Stimulated activated CD8-positive, alpha-beta memory T cell treated with anti-CD3 and anti-CD28 coated beads, Interleukin-12 subunit alpha, Interleukin-12 subunit beta, amount 100 ng/mL, for 24 hours (primary cell): ENCODE results near the gene CALD1.

Source experiments
- DNase-seq: peaks from one replicate; pipeline ENCODE4 v3.0.0-alpha.2; 2020; ENCODE audit errors: extremely low read depth

The CALD1 gene

DNA sequence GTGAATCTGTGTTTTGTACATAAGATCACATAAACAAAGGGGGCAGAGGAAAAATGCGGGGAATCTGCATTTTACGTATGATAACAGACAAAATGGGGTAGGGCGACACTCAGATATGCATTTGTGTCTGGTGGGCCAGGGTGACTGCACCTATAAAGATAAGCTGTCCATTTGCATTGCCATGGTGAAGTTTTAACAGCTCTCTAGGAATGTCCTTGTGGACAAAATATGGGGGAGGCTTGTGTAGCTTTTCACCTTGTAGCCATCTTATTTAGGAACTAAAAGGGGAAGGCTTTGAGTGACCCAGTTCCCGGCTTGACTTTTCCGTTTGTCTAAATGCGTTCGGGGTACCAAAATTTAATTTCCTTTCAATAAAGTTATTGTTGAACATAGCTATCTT lies 114.5 kb downstream of the CALD1 start:
- no peak for DNase-seq

DNA sequence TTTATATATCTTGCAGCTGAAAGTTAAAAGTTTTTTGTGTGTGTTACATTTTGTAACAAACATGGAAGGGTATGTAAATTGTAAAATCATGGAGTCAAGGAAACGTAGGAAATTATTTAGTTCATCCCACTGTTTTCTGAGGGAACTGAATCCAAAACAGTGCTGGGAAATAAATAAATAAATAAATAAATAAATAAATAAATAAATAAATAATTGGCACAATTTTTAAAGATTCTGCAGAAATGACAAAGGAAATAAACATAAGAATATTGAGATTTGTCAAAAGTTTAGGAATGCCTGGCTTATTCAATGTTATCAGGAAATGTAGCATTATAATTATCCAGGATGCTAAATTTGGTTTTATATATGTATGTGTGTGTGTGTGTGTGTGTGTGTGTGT lies 115.5 kb downstream of the CALD1 start:
- DNase-seq, result no peak

DNA sequence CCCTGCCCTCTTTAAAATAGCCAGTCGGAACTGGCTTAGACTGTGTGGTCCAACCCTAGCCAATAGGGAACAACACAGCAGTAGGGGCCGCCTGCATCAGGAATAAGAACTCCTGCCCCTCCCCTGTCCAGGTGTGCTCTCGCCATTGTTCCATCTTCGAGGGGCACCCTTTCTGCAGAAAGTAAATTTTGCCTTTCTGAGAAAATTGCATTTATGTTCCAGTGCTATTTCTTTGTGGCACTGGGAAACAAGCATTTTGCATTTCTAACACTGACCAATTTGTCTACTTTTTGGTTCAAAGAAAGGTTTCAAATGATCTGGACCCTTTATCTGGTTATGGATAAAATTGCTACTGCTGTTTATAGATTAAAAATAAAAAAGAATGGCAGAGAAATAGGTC lies 116.6 kb downstream of the CALD1 start:
- no peak for DNase-seq

DNA sequence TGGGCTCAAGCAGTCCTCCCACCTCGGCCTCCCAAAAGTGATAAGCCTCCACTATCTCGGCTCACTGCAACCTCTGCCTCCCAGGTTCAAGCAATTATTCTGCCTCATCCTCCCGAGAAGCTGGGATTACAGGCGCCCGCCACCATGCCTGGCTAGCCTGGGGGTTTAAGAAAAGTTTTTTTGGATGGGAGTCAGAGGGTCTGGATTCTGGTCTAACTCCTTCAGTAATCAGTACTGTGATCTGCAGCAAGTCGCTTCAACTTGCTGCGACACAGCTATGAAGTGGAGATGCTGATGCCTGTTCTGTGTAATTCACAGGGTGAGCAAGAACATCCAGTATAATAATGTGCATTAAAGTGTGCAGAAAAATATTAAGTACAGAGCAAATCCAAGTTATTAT lies 118.5 kb downstream of the CALD1 start:
- no peak for DNase-seq

- DNase-seq, result no peak
Measured at GRCh38 chr7:134899729-134900128, 120.3 kb downstream of the CALD1 start.

DNA sequence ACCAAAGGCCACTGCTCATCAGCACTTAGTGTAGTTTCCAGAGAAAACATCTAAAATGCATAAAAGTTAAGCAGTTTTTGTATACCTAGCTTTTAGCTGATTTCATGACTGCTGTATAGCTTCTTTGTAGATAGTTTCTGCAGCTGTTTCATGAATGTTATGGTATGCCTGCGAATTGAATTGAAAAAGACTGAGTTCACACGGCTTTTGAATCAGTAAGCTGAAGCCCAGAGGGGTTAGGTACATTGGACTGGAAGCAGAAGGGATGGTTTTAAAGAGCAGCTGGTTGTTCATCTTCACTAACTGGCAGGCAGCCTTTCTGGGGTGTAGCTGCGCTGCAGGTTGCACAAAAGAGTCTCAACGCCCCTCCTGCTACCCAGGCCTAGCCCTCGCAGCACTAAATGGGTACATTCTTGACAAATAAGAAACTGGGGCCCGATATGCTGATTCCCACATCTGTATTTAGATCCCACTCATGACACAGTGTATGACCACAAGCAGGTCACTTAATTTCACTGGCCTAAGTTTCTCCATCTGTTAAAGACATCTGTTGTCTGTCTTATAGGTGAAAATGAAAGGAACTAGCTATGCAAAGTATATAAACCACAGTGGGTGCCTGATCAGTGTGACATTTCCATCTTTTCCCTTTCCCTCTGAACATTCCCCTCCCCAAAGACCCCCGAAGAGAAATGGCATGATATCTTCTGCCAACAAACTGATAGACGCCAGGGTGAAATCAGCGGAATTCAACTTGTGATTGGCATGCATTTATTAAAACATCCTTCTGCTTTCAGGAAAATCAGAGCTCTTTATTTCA lies 120.9 kb downstream of the CALD1 start:
- no peak for DNase-seq

- DNase-seq, result no peak
Measured at GRCh38 chr7:134901389-134902020, 122.1 kb downstream of the CALD1 start.

DNA sequence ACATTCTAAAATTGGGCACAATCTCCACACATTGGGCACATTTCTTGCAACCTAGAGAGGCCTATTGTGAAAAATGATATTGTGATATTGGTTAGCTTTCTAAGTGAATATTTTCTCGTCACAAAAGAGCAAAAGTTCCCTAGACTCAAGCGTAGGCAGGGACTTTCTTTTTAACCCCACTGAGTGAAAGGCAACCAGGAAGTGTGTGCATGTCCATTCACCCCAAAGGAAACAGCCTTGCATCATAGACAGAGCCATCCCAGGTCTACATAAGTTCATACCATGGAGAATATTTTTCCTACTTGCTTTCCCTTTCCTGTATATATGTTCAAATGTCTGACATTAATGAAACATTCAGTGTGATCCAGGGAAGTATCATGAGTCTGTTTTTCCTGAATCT lies 122.6 kb downstream of the CALD1 start:
- no peak for DNase-seq

DNA sequence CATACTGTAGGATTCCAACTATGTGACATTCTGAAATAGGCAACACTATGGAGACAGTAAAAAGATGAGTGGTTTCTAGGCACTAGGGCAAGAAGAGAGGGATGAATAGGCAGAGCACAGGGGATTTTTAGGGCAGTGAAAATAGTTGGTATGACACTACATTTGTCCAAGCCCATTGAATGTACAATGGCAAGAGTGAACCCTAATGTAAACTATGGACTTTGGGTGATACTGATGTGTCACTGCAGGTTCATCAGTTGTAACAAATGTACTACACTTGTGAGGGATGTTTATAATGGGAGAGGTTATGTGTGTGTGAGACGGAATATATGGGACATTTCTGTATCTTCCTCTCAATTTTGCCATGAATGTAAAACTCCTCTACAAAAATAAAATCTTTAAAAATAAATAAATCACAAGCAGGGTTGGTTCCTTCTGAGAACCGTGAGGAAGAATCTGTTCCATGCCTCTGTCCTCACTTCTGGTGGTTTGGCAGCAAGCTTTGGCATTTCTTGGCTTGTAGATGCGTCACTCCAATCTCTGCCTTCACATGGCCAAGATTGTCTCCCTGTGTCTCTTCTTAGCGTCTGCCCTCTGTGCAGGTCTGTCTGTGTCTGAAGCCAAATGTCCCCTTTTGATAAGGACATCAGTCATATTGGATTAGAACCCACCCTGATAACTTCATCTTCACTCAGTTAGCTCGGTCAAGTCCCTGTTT lies 123.8 kb downstream of the CALD1 start:
- DNase-seq, result no peak

DNA sequence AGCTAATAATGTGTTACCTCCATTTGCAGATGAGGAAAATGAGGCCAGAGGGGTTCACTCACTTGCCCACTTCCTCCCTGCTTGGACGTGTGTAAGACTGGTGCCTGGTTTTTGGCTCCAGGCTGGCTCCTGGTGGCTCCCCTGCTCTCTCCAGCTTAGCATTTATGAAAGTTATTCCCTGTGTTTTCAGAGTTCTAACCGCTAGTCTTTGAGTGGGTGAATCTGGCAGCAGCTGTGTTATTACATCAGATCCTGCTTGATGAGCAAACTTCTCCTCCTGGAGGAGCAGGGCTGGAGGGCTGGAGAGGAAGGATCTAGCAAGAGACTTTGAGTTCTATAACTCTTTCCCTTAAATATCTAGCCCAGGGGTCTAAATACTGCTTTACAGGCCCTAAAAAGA lies 125.9 kb downstream of the CALD1 start:
- DNase-seq, result no peak

DNA sequence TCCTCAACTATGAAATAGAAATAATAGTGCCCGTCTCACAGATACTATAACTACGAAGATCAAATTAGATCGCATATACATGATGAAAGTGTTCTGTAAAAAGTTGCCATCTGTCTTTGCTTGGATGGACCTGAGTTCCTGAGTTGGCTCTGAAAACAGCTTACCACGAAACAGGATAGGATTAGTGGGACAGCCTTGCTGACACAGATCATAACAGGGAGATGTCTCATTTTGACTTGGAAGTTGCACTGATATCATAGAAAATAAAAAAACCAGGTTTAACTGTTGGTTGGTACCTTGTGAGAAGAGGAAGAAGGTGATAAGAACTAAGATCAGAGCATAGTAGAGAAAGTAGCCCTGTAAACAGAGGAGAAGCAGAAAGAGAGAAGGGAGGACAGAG lies 127.6 kb downstream of the CALD1 start:
- no peak for DNase-seq

GRCh38 chr7:134907639-134908038 lies 128.2 kb downstream of the CALD1 start:
- DNase-seq, result no peak

DNA sequence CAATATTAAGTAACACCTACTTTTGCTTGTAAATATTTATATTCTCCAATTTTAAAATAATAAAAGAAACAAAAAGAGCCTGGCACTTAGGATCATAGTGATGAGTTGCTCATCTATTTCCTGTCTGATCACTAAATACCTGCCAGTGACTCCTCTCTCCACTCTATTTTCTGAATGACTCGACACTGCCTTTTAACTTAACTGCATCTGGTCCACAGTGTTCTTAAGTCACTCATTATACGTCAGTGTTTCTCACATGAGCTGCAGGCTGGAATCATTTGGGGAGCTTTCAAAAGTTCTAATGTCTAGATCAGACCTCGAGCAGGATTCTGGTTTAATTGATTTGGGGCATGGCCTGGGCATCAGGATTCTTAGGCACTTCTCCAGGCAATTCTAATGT lies 128.9 kb downstream of the CALD1 start:
- no peak for DNase-seq

DNA sequence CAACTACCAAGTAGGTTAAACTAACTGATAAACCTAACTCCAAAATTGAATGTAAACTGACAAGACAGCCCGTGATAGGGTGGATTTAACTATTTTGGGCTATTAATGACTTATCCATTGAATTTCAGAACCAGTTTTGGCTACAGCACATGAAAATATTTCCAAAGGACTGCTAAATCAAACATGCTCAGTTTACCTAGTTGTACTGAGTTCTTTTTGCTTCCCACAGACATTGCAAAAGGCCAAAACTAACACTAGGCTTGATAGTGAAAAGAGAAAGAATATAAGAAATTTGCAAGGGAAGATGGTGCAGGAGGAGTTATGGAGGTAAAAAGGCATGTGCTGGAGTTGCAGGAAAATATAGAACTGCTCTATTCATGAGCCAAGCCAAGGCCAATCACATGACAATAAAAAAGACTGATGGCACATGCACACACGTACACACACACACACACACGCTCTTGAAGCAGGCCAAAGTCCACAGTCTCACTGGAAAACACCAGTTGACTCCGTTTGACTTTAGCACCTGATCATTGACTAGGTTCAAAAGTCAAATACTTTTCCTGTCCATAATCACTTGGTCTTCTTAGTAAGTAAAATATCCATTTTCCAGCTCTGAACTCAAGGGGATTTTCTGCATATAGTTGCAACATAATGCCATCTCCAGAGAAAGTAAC lies 130.9 kb downstream of the CALD1 start:
- no peak for DNase-seq

DNA sequence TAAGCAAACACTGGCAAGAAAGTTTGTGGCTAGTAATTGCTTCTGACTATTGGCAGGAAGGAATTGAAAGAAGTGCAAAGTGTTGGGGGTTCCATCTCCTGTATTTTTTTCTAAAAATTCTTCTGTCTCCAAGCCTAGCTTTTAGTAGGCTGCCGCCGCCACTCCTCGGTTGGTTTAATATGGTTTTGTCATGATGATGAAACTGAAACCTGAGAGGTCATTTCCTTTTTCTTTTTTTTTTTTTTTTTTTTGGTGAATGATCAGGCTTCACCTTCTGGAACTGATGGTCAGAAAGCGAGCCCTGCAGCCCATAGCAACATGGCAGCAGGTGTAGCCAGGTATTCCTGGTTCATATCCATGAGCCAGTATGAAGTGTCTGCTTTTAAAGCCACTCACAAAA lies 131.5 kb downstream of the CALD1 start:
- no peak for DNase-seq

- no peak for DNase-seq
Measured at GRCh38 chr7:134916171-134916883, 136.9 kb downstream of the CALD1 start.

GRCh38 chr7:134919240-134919641 lies 139.8 kb downstream of the CALD1 start:
- no peak for DNase-seq

GRCh38 chr7:134920026-134920753 lies 140.8 kb downstream of the CALD1 start:
- no peak for DNase-seq

- no peak for DNase-seq
Measured at GRCh38 chr7:134922720-134923704, 143.6 kb downstream of the CALD1 start.

DNA sequence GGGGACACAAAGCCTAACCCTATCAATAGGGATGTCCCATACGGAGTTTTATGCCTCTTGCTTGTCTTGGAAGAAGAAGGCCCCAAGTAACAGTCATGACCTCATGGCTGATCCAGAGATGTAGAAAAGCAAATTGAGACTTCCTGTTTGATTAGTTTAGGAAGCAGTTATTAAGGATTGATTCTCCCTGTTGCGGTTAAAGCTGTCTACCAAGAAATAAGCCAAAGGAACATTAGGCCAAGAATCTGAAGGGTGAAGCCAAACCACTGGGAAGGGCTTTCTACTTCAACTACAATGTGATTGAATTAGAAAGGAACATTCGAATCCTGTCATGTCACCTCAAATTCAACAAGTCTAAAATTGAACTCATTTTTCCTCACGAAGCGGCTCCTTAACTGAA lies 146.3 kb downstream of the CALD1 start:
- no peak for DNase-seq
